Occipital lobe (tissue), 2 donors: ENCODE measurements around the gene TBC1D8. TPM values are rescaled to one million over a fixed set of nuclear protein-coding genes. Genes with fewer than 3 reads are reported as not detected.

Experiments used
- DNase-seq: peaks from one replicate; lab custom pipeline; 2025; lab: John Stamatoyannopoulos, UW
- total RNA-seq: library from RNA; depleted of rRNA; stranded (reverse); fragments of >200 nt; gene quantifications from one replicate; pipeline ENCODE4 v1.2.3, GENCODE V29; 2014

TBC1D8 gene
- total RNA-seq, 1 donor from 2014 or later, result 11.7 TPM

- no peak for DNase-seq
Observed at GRCh38 chr2:101162561-101163330, 11.6 kb upstream of the TBC1D8 start.

- DNase-seq, result no peak
Observed at GRCh38 chr2:101161658-101162057, 10.5 kb upstream of the TBC1D8 start.

- DNase-seq, result no peak
Observed at GRCh38 chr2:101160454-101160853, 9.3 kb upstream of the TBC1D8 start.

GRCh38 chr2:101159526-101159925, 8.3 kb upstream of the TBC1D8 start:
- no peak for DNase-seq

- DNase-seq, result no peak
Observed at GRCh38 chr2:101157272-101157671, 6.1 kb upstream of the TBC1D8 start.

- no peak for DNase-seq
Observed at GRCh38 chr2:101153787-101154186, 2.6 kb upstream of the TBC1D8 start.

GRCh38 chr2:101153077-101153707, 2.0 kb upstream of the TBC1D8 start:
- no peak for DNase-seq

- no peak for DNase-seq
Observed at GRCh38 chr2:101152272-101153076, 1.3 kb upstream of the TBC1D8 start.

- no peak for DNase-seq
Observed at GRCh38 chr2:101151859-101152271, 683 bp upstream of the TBC1D8 start.

- no peak for DNase-seq
Observed at GRCh38 chr2:101150306-101151145, 656 bp downstream of the TBC1D8 start.

- DNase-seq, result no peak
Observed at GRCh38 chr2:101149241-101150192, 1.7 kb downstream of the TBC1D8 start.

GRCh38 chr2:101148777-101149176, 2.4 kb downstream of the TBC1D8 start:
- DNase-seq, result no peak

GRCh38 chr2:101147971-101148370, 3.2 kb downstream of the TBC1D8 start:
- no peak for DNase-seq

- DNase-seq, result no peak
Observed at GRCh38 chr2:101147062-101147461, 4.1 kb downstream of the TBC1D8 start.

- DNase-seq, result no peak
Observed at GRCh38 chr2:101146535-101146934, 4.6 kb downstream of the TBC1D8 start.

- no peak for DNase-seq
Observed at GRCh38 chr2:101145406-101145805, 5.8 kb downstream of the TBC1D8 start.

- no peak for DNase-seq
Observed at GRCh38 chr2:101142163-101142562, 9.0 kb downstream of the TBC1D8 start.

GRCh38 chr2:101140978-101141655, 10.1 kb downstream of the TBC1D8 start:
- no peak for DNase-seq

- no peak for DNase-seq
Observed at GRCh38 chr2:101140237-101140636, 10.9 kb downstream of the TBC1D8 start.

- DNase-seq, result no peak
Observed at GRCh38 chr2:101139495-101139894, 11.7 kb downstream of the TBC1D8 start.
